Spleen (tissue), 7 donors: Measurements from ENCODE around the gene PTPRT.

Experiments used
- POLR2A ChIP-seq, 3 donors: fragments of 450-650 bp; IDR thresholded peaks; one replicate each; pipeline ENCODE4 v1.5.1; 2017; ENCODE audit warnings: antibody characterized with exemption in 3 of 3, mild to moderate bottlenecking in 1 of 3
- POLR2AphosphoS5 ChIP-seq, 3 donors: sonication (generic); formaldehyde crosslinking; IDR thresholded peaks; one replicate each; pipeline ENCODE4 v1.5.1; 2017; ENCODE audit warnings: antibody characterized with exemption in 3 of 3
- TF ChIP-seq, protein P1 (sequence below), 11 experiments: fragments of 200-600 bp in 7 of 11; fragments of 450-650 bp in 4 of 11; sonication (generic) in 4 of 11; IDR thresholded peaks in 8 of 11; conservative IDR thresholded peaks in 3 of 11; 1 replicate in 7 of 11; 2 replicates in 4 of 11; pipeline versions ENCODE4 v1.4.0 to v1.8.0; 2016 to 2021; ENCODE audit warnings: antibody characterized with exemption in 11 of 11, inconsistent platforms in 4 of 11, mild to moderate bottlenecking in 1 of 11
- donor health status: DM: no; HTN: no; CAD: no; lungs with moderate emphysema.
- donor health status: DM: no; HTN: no; CAD: no.
- donor health status: DM: no; HTN: no; CAD: no.

GRCh38 chr20:42254673-42255072, 935.0 kb downstream of the PTPRT start:
- TF ChIP-seq POLR2AphosphoS5 (IDR thresholded peaks at IDR 0.05) (no peak), POLR2A (IDR thresholded peaks at IDR 0.05) (no peak)
- TF ChIP-seq, protein P1, sequence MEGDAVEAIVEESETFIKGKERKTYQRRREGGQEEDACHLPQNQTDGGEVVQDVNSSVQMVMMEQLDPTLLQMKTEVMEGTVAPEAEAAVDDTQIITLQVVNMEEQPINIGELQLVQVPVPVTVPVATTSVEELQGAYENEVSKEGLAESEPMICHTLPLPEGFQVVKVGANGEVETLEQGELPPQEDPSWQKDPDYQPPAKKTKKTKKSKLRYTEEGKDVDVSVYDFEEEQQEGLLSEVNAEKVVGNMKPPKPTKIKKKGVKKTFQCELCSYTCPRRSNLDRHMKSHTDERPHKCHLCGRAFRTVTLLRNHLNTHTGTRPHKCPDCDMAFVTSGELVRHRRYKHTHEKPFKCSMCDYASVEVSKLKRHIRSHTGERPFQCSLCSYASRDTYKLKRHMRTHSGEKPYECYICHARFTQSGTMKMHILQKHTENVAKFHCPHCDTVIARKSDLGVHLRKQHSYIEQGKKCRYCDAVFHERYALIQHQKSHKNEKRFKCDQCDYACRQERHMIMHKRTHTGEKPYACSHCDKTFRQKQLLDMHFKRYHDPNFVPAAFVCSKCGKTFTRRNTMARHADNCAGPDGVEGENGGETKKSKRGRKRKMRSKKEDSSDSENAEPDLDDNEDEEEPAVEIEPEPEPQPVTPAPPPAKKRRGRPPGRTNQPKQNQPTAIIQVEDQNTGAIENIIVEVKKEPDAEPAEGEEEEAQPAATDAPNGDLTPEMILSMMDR (IDR thresholded peaks at IDR 0.05 in 8 of 11, conservative IDR thresholded peaks at IDR 0.05 in 3 of 11) = no peak
